Activated B cell treated with CpG ODN at 0.5 μM for 24 hours (primary cell): Measurements from ENCODE around the gene CYSRT1. TPM values are rescaled to one million over a fixed set of nuclear protein-coding genes. Genes with fewer than 3 reads are reported as not detected.

ENCODE experiments used
- ATAC-seq: fragments of 200-7000 bp; cut with Tn5 transposase; one replicate; pipeline ENCODE4 v1.10.0; 2021; ENCODE audit warnings: low read depth, mild to moderate bottlenecking, moderate library complexity
- CTCF ChIA-PET: fragments of 350-600 bp; sonication (Branson Sonifier 250); formaldehyde crosslinking; loops from one replicate; lab custom pipeline; 2021; ENCODE audit warnings: antibody characterized with exemption; lab: Charles Lee
- POLR2A ChIA-PET: fragments of 350-600 bp; sonication (Branson Sonifier 250); formaldehyde crosslinking; loops from one replicate; lab custom pipeline; 2021; ENCODE audit warnings: antibody characterized with exemption; lab: Charles Lee
- DNase-seq: peaks from one replicate; pipeline ENCODE4 v3.0.0; 2022
- H3K27ac Mint-ChIP-seq: one replicate; pipeline ENCODE4 v1.8.0; 2020; ENCODE audit warnings: mixed read lengths
- H3K27me3 Mint-ChIP-seq: one replicate; pipeline ENCODE4 v1.8.0; 2021; ENCODE audit warnings: mixed read lengths
- H3K36me3 Mint-ChIP-seq: one replicate; pipeline ENCODE4 v1.8.0; 2021; ENCODE audit warnings: low read depth, mixed read lengths
- H3K4me1 Mint-ChIP-seq: one replicate; pipeline ENCODE4 v1.8.0; 2021; ENCODE audit warnings: mixed read lengths
- H3K4me3 Mint-ChIP-seq: one replicate; pipeline ENCODE4 v1.8.0; 2020; ENCODE audit warnings: mild to moderate bottlenecking, mixed read lengths
- H3K9me3 Mint-ChIP-seq: one replicate; pipeline ENCODE4 v1.8.0; 2020; ENCODE audit warnings: mixed read lengths
- intact Hi-C: fragments of 100-400 bp; cut with micrococcal nuclease; formaldehyde crosslinking; loops from one replicate; pipeline ENCODE4 v1.15.1; 2024
- total RNA-seq: library from RNA; stranded (reverse); gene quantifications from 2 replicates; pipeline ENCODE4 v1.2.3, GENCODE V29; 2022
- TF ChIP-seq, protein P1 (sequence below): fragments of 200-600 bp; IDR thresholded peaks from one replicate; pipeline ENCODE4 v1.8.0; 2022; ENCODE audit warnings: antibody characterized with exemption, mild to moderate bottlenecking

CYSRT1 gene
- total RNA-seq, 1 donor from 2014 or later = 0.53 TPM

DNA sequence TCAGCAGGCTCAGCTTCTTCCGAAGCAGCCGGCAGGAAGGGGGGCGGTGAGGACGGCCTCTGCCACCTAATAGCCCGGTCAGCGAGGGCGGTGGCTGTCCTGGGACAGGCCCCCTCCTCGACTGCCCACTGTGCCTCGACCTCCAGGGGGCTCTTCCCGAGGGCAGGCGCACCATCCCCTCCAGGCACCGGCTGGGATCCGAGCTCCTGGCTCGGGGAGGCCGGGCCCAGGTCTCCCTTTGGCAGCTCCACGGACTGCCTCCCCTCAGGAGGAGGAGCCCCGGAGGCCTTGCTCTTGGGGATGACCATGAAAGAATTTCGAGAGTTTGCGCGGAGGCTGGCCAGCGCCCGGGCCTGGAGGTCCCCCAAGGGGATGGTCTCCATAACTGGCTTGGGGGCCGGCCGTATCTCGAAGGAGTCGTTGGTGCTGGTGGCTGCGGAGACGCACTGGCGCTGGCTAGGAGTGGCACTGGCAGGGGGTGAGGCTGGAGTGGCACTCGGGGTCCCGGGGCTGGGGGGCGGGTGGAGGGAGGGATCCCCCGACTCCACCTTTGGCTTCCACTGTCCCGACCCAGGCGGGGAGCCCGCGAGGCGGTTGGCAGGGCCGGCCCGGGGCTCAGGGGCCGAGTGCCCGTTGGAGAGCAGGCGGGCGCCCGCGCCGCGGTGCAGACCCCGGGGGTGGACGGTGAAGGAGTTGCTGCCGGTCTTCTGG, 25.4 kb upstream of the CYSRT1 start:
- peak overlapping the region; percentile 81 for H3K4me3 Mint-ChIP-seq
- ChIA-PET CTCF (no interaction called here), POLR2A (interaction anchor here (1.5 to 3.7 kb wide), 3 partner anchors 11 to 41 kb away, joined by 3 to 17 read pairs (median 5); partner anchors contain the start of genes ANAPC2, SSNA1 and TUBB4B)
- H3K36me3 Mint-ChIP-seq = peaks cover 1% of the 10 kb centered on the region
- ATAC-seq (no peak), DNase-seq (no peak)
- H3K27me3 Mint-ChIP-seq = no peaks in the 10 kb centered on the region
- peaks cover 35% of the 10 kb centered on the region for H3K4me1 Mint-ChIP-seq
- intact Hi-C loops = loop anchor here (1.0 to 2.0 kb wide), 7 partner anchors 11 to 81 kb away; partner anchors contain the start of genes ANAPC2, SSNA1 and TUBB4B
- TF ChIP-seq, protein P1, sequence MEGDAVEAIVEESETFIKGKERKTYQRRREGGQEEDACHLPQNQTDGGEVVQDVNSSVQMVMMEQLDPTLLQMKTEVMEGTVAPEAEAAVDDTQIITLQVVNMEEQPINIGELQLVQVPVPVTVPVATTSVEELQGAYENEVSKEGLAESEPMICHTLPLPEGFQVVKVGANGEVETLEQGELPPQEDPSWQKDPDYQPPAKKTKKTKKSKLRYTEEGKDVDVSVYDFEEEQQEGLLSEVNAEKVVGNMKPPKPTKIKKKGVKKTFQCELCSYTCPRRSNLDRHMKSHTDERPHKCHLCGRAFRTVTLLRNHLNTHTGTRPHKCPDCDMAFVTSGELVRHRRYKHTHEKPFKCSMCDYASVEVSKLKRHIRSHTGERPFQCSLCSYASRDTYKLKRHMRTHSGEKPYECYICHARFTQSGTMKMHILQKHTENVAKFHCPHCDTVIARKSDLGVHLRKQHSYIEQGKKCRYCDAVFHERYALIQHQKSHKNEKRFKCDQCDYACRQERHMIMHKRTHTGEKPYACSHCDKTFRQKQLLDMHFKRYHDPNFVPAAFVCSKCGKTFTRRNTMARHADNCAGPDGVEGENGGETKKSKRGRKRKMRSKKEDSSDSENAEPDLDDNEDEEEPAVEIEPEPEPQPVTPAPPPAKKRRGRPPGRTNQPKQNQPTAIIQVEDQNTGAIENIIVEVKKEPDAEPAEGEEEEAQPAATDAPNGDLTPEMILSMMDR = no peak
- no peaks in the 10 kb centered on the region for H3K9me3 Mint-ChIP-seq
- peak overlapping the region; percentile 41 for H3K27ac Mint-ChIP-seq

GRCh38 chr9:137200311-137201204, 24.4 kb upstream of the CYSRT1 start, which contains the start of gene TPRN:
Gene TPRN, minus strand, starts transcription at chr9:137200741. Its CDS starts 30 bp downstream, at chr9:137200711.
- Mint-ChIP-seq H3K36me3 (peaks cover 8% of the 10 kb centered on the region), H3K27me3 (no peaks in the 10 kb centered on the region), H3K27ac (peak within 1 kb of the TSS; percentile 79), H3K4me1 (peaks cover 39% of the 10 kb centered on the region), H3K9me3 (no peaks in the 10 kb centered on the region), H3K4me3 (peak within 1 kb of the TSS; percentile 83)
- ChIA-PET POLR2A (interaction anchor here (0.5 to 3.8 kb wide), 22 partner anchors 8 to 459 kb away, joined by 3 to 53 read pairs (median 4); partner anchors contain the start of genes ANAPC2, MAN1B1, RNF208 and SAPCD2), CTCF (interaction anchor here (0.9 to 2.6 kb wide), 3 partner anchors 12 to 49 kb away, joined by 3 to 10 read pairs (median 4); partner anchors contain the start of genes ANAPC2 and SSNA1)
- TF ChIP-seq, protein P1 = no peak
- DNase-seq (peak; percentile 92), ATAC-seq (peak; percentile 95)
- intact Hi-C loops = loop anchor here (1.0 to 2.0 kb wide), 7 partner anchors 12 to 82 kb away; partner anchors contain the start of genes ANAPC2, SSNA1 and TUBB4B

GRCh38 chr9:137201205-137201868, 23.6 kb upstream of the CYSRT1 start:
- TF ChIP-seq, protein P1 = no peak
- peaks cover 47% of the 10 kb centered on the region for H3K4me1 Mint-ChIP-seq
- H3K9me3 Mint-ChIP-seq = no peaks in the 10 kb centered on the region
- peak overlapping the region; percentile 83 for H3K4me3 Mint-ChIP-seq
- peak overlapping the region; percentile 79 for H3K27ac Mint-ChIP-seq
- ATAC-seq = no peak
- no peak for DNase-seq
- intact Hi-C loops = loop anchor here (2.0 kb wide), 2 partner anchors 73 to 83 kb away; no protein-coding TSS in a partner anchor
- CTCF ChIA-PET = interaction anchor here (0.9 to 2.6 kb wide), 3 partner anchors 13 to 50 kb away, joined by 3 to 10 read pairs (median 4); partner anchors contain the start of genes ANAPC2 and SSNA1
- no peaks in the 10 kb centered on the region for H3K27me3 Mint-ChIP-seq
- peaks cover 8% of the 10 kb centered on the region for H3K36me3 Mint-ChIP-seq
- POLR2A ChIA-PET = interaction anchor here (0.5 to 3.8 kb wide), 21 partner anchors 7 to 460 kb away, joined by 3 to 53 read pairs (median 4); partner anchors contain the start of genes ANAPC2, MAN1B1, RNF208 and SAPCD2

- H3K36me3 Mint-ChIP-seq = peaks cover 15% of the 10 kb centered on the region
- H3K4me1 Mint-ChIP-seq = peaks cover 60% of the 10 kb centered on the region
- ChIA-PET CTCF (interaction anchor here (2.6 kb wide), 1 partner anchor 14 kb away, joined by 10 read pairs; the partner anchor contains the start of genes ANAPC2 and SSNA1), POLR2A (interaction anchor here (0.7 to 3.8 kb wide), 4 partner anchors 14 to 75 kb away, joined by 5 to 53 read pairs (median 28); partner anchors contain the start of genes ANAPC2, RNF208 and SSNA1)
- no peaks in the 10 kb centered on the region for H3K27me3 Mint-ChIP-seq
- TF ChIP-seq, protein P1 = no peak
- intact Hi-C loops = no loop called here
- H3K9me3 Mint-ChIP-seq = no peaks in the 10 kb centered on the region
- ATAC-seq = no peak
- H3K4me3 Mint-ChIP-seq = no peak overlapping the region
- no peak overlapping the region for H3K27ac Mint-ChIP-seq
- DNase-seq = no peak
Observed at GRCh38 chr9:137202966-137203365, 22.0 kb upstream of the CYSRT1 start.
